CD14-positive monocyte (primary cell): ENCODE measurements around the gene PTGDS. TPM values are rescaled to one million over a fixed set of nuclear protein-coding genes. Genes with fewer than 3 reads are reported as not detected.

ENCODE experiments used
- DNase-seq, 3 donors: peaks; one replicate each; pipeline ENCODE4 v3.0.0-alpha.2; 2011 to 2022
- H2AFZ ChIP-seq: 2 replicates; pipeline ENCODE4 v1.6.0; 2012; ENCODE audit warnings: mild to moderate bottlenecking, low read depth, low read length, inconsistent platforms; ENCODE audit not compliant: insufficient read depth, poor library complexity, severe bottlenecking
- H3K27ac ChIP-seq, 2 donors: 1 replicate in 1 of 2; 2 replicates in 1 of 2; pipeline ENCODE4 v1.5.1; 2012 to 2013; ENCODE audit warnings: low read length in 2 of 2, control low read depth in 1 of 2, inconsistent platforms in 1 of 2, low read depth in 1 of 2, mild to moderate bottlenecking in 1 of 2
- H3K27me3 ChIP-seq, 2 donors: one replicate each; pipeline versions ENCODE4 v1.6.0 to v1.6.1; 2011 to 2013; ENCODE audit warnings: low read length in 2 of 2; ENCODE audit not compliant: control insufficient read depth in 2 of 2, insufficient read depth in 2 of 2
- H3K36me3 ChIP-seq, 2 donors: replicated peaks in 1 of 2; 1 replicate in 1 of 2; 2 replicates in 1 of 2; pipeline versions ENCODE4 v1.5.1 to v1.6.1; 2012 to 2013; ENCODE audit warnings: low read length in 2 of 2, control low read depth in 1 of 2, inconsistent platforms in 1 of 2, mild to moderate bottlenecking in 1 of 2; ENCODE audit not compliant: insufficient read depth in 2 of 2, control insufficient read depth in 1 of 2
- H3K4me1 ChIP-seq, 2 donors: 1 replicate in 1 of 2; 2 replicates in 1 of 2; pipeline versions ENCODE4 v1.5.1 to v1.6.1; 2012 to 2013; ENCODE audit warnings: low read length in 2 of 2, control low read depth in 1 of 2, inconsistent platforms in 1 of 2, mild to moderate bottlenecking in 1 of 2, moderate library complexity in 1 of 2; ENCODE audit not compliant: insufficient read depth in 2 of 2, control insufficient read depth in 1 of 2
- H3K4me2 ChIP-seq: replicated peaks from 2 replicates; pipeline ENCODE3; 2012; ENCODE audit warnings: low read length, moderate library complexity, mild to moderate bottlenecking; ENCODE audit not compliant: poor library complexity, severe bottlenecking; ENCODE audit errors: extremely low read depth
- H3K4me3 ChIP-seq, 3 experiments: fragments of 200-600 bp in 1 of 3; sonication (generic) in 1 of 3; replicated peaks in 1 of 3; 1 replicate in 2 of 3; 2 replicates in 1 of 3; pipeline ENCODE4 v1.5.1; 2011 to 2013; ENCODE audit warnings: low read length in 3 of 3, mild to moderate bottlenecking in 3 of 3, control low read depth in 2 of 3, low read depth in 2 of 3, inconsistent platforms in 1 of 3, moderate library complexity in 1 of 3
- H3K79me2 ChIP-seq: 2 replicates; pipeline ENCODE4 v1.6.0; 2012; ENCODE audit warnings: mild to moderate bottlenecking, control low read depth, inconsistent platforms, low read length, moderate library complexity; ENCODE audit not compliant: insufficient read depth
- H3K9ac ChIP-seq: 2 replicates; pipeline ENCODE4 v1.6.0; 2017; ENCODE audit warnings: low read length, mild to moderate bottlenecking; ENCODE audit not compliant: insufficient read depth, poor library complexity, severe bottlenecking
- H3K9me3 ChIP-seq, 2 donors: replicated peaks in 1 of 2; 1 replicate in 1 of 2; 2 replicates in 1 of 2; pipeline versions ENCODE4 v1.5.1 to v1.6.1; 2012 to 2013; ENCODE audit warnings: low read length in 2 of 2, control low read depth in 1 of 2; ENCODE audit not compliant: control insufficient read depth in 1 of 2, insufficient read depth in 1 of 2
- H4K20me1 ChIP-seq: 2 replicates; pipeline ENCODE4 v1.6.0; 2012; ENCODE audit warnings: mild to moderate bottlenecking, low read length, control low read depth, moderate library complexity; ENCODE audit not compliant: insufficient read depth
- H3K27ac Mint-ChIP-seq, 7 donors: one replicate each; pipeline ENCODE4 v1.8.0; 2020; ENCODE audit warnings: mild to moderate bottlenecking in 7 of 7, mixed read lengths in 7 of 7, moderate library complexity in 6 of 7, inconsistent platforms in 2 of 7
- H3K27me3 Mint-ChIP-seq, 3 donors: one replicate each; pipeline ENCODE4 v1.8.0; 2021 to 2022; ENCODE audit warnings: low read depth in 3 of 3, mild to moderate bottlenecking in 3 of 3, mixed read lengths in 3 of 3, moderate library complexity in 3 of 3, inconsistent platforms in 1 of 3
- H3K36me3 Mint-ChIP-seq, 2 donors: one replicate each; pipeline ENCODE4 v1.8.0; 2020; ENCODE audit warnings: mixed read lengths in 2 of 2, inconsistent platforms in 1 of 2, mild to moderate bottlenecking in 1 of 2
- H3K4me1 Mint-ChIP-seq: one replicate; pipeline ENCODE4 v1.8.0; 2020; ENCODE audit warnings: mild to moderate bottlenecking, mixed read lengths
- H3K4me3 Mint-ChIP-seq, 2 donors: one replicate each; pipeline ENCODE4 v1.8.0; 2020; ENCODE audit warnings: mild to moderate bottlenecking in 2 of 2, mixed read lengths in 2 of 2, moderate library complexity in 1 of 2
- H3K9me3 Mint-ChIP-seq, 7 donors: one replicate each; pipeline ENCODE4 v1.8.0; 2020 to 2022; ENCODE audit warnings: mixed read lengths in 7 of 7, mild to moderate bottlenecking in 6 of 7, moderate library complexity in 6 of 7, inconsistent platforms in 2 of 7
- WGBS: methylation state at CpG from one replicate; pipeline ENCODE4 v1.1.5; 2013; ENCODE audit warnings: missing lambda C conversion rate; ENCODE audit not compliant: insufficient coverage; 5-methylcytosine and 5-hydroxymethylcytosine counted together
- intact Hi-C, 2 donors: fragments of 100-400 bp; cut with micrococcal nuclease; formaldehyde crosslinking; loops; one replicate each; pipeline versions ENCODE4 v1.15.0 to v1.15.1; 2023
- polyA plus RNA-seq, 3 donors: library from polyadenylated mRNA; depleted of rRNA in 1 of 3; unstranded in 2 of 3; stranded (reverse) in 1 of 3; fragments of 300-500 nt in 2 of 3; fragments of >200 nt in 1 of 3; fragmentation: Illumina TruSeq in 2 of 3; gene quantifications; 1 replicate in 2 of 3; 2 replicates in 1 of 3; pipeline ENCODE4 v1.2.3, GENCODE V29; 2012 to 2021
- TF ChIP-seq, protein P1 (sequence below): fragments of 200-600 bp; IDR thresholded peaks from one replicate; pipeline ENCODE4 v1.8.0; 2022; ENCODE audit warnings: antibody characterized with exemption, mild to moderate bottlenecking

PTGDS gene
- polyA plus RNA-seq, 3 donors: 0.34 to 1.5 TPM; not detected in 1

DNA sequence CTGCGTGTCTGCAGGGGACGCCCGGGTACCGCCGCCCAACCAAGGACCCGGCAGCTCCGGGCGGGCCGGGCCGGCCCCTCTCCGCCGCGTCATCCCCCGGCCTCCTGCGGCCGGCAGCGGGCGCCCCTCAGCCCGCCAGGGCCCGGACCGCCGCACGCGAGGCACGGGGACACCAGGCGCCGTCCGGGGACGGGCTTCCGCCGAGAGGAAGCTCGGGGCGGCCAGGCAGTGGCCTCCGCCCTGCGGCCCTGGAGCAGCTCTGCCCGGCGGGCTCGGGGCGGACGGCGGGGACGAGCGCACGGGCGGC is 33.1 kb upstream of the PTGDS start:
- Histone ChIP-seq H3K79me2 (peaks cover 20% of the 10 kb centered on the region), H3K27ac (peak overlapping the region; percentile 47 to 80), H3K4me1 (peaks cover 15 to 27% of the 10 kb centered on the region in 2 donors), H4K20me1 (peaks cover 47% of the 10 kb centered on the region), H3K9me3 (no peaks in the 10 kb centered on the region), H3K9ac (peak overlapping the region; percentile 80), H3K4me3 (peak overlapping the region; percentile 79 to 86 (median 79)), H2AFZ (peak overlapping the region; percentile 43), H3K4me2 (peak overlapping the region; percentile 93), H3K27me3 (no peaks in the 10 kb centered on the region), H3K36me3 (peaks cover 37 to 41% of the 10 kb centered on the region in 2 donors)
- under 1% methylated on average over 45 of the region's 45 CpGs for WGBS
- TF ChIP-seq, protein P1, sequence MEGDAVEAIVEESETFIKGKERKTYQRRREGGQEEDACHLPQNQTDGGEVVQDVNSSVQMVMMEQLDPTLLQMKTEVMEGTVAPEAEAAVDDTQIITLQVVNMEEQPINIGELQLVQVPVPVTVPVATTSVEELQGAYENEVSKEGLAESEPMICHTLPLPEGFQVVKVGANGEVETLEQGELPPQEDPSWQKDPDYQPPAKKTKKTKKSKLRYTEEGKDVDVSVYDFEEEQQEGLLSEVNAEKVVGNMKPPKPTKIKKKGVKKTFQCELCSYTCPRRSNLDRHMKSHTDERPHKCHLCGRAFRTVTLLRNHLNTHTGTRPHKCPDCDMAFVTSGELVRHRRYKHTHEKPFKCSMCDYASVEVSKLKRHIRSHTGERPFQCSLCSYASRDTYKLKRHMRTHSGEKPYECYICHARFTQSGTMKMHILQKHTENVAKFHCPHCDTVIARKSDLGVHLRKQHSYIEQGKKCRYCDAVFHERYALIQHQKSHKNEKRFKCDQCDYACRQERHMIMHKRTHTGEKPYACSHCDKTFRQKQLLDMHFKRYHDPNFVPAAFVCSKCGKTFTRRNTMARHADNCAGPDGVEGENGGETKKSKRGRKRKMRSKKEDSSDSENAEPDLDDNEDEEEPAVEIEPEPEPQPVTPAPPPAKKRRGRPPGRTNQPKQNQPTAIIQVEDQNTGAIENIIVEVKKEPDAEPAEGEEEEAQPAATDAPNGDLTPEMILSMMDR: no peak
- Mint-ChIP-seq H3K4me1 (peaks cover 14% of the 10 kb centered on the region), H3K27me3 (peaks cover 0 to 6% (median 4%) of the 10 kb centered on the region in 3 donors), H3K27ac (peak overlapping the region in 3 of 7 donors; percentile 31 to 58 (median 50)), H3K4me3 (peak overlapping the region; percentile 73 to 83), H3K36me3 (peaks cover 24 to 41% of the 10 kb centered on the region in 2 donors), H3K9me3 (peaks cover 0 to 2% (median 0%) of the 10 kb centered on the region in 7 donors)
- intact Hi-C loops: loop anchor here (2.0 to 10.0 kb wide), 4 partner anchors 57 to 139 kb away; partner anchors contain the start of genes AJM1 (in 1 of the 2), FUT7 (in 1 of the 2), PHPT1 (in 1 of the 2) and RABL6 (in 1 of the 2)
- DNase-seq: peak; percentile 53 to 76 (median 64)

DNA sequence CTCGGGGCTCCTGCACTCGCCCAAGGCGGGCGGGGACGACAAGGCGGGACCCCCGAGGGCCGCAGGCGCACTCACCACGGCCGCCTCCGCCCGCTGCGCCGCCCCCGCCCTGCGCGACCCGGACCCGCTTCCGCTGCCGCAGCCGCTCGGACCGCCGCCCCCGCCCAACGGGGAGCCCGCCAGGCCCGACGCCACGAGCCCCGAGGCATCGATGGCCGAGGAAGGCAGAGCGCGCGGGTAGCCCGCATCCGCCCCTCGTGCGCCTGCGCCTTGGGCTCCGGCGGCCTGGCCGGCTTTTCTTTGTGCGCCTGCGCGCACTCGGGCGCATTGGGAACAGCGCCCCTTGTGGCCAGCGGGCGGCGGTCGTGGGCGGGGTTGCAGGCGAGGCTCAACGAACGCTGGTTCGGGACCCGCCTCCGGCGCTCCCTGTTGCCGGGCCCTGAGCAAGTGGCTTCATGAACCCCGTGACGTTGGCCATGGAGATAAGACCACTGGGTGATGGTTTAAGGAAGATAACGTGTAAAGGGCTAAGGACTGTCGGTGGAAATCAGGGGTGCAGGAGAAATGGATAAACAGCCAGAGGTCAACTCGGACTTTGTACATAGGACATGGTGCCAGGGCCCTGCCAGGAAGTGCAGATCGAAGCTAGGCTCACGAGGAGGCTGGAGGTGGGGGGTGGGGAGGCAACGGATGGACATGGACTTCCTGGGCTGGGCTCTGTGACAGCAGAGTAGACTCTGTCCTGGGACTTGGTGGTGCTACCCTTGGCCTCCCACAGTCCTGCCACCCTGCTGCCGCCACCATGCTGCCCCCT is 32.6 kb upstream of the PTGDS start, which contains the start of the genes C8G and FBXW5:
C8G (plus strand) TSS at position 725 of the 814 bp plus-strand sequence; CDS start at position 803, 78 bp downstream.
FBXW5 (minus strand) TSS at position 220 of the 814 bp plus-strand sequence. CDS start 655 bp downstream, outside the sequence.
- Histone ChIP-seq H3K27me3 (no peaks in the 10 kb centered on the region), H3K27ac (peak within 1 kb of the TSS; percentile 47 to 80), H3K4me3 (peak within 1 kb of the TSS; percentile 79 to 86 (median 79)), H3K4me1 (peaks cover 19 to 32% of the 10 kb centered on the region in 2 donors), H3K9me3 (no peaks in the 10 kb centered on the region), H3K9ac (peak within 1 kb of the TSS; percentile 80), H2AFZ (peak within 1 kb of the TSS; percentile 43), H4K20me1 (peaks cover 42% of the 10 kb centered on the region), H3K36me3 (peaks cover 33 to 35% of the 10 kb centered on the region in 2 donors), H3K4me2 (peak within 1 kb of the TSS; percentile 93), H3K79me2 (peaks cover 20% of the 10 kb centered on the region)
- Mint-ChIP-seq H3K27me3 (peaks cover 0 to 6% (median 4%) of the 10 kb centered on the region in 3 donors), H3K27ac (peak within 1 kb of the TSS in 6 of 7 donors; percentile 31 to 77 (median 60)), H3K36me3 (peaks cover 19 to 36% of the 10 kb centered on the region in 2 donors), H3K4me3 (peak within 1 kb of the TSS; percentile 73 to 83), H3K4me1 (peaks cover 13% of the 10 kb centered on the region), H3K9me3 (no peaks in the 10 kb centered on the region)
- DNase-seq: peak; percentile 90 to 92 (median 91)
- TF ChIP-seq, protein P1: peak; percentile 97
- intact Hi-C loops: loop anchor here (2.0 to 10.0 kb wide), 4 partner anchors 58 to 140 kb away; partner anchors contain the start of genes AJM1 (in 1 of the 2), FUT7 (in 1 of the 2), PHPT1 (in 1 of the 2) and RABL6 (in 1 of the 2)
- 3% methylated on average over 72 of the region's 74 CpGs for WGBS
